Measurements from ENCODE around the gene SKOR1. TPM values are rescaled to one million over a fixed set of nuclear protein-coding genes. Genes with fewer than 3 reads are reported as not detected.
A peak's percentile ranks its signal among the peaks of the same experiment; 100 is the strongest.

SKOR1 gene
- total RNA-seq, 1 donor = 1.1 TPM

GRCh38 chr15:67882487-67883233, 57.4 kb downstream of the SKOR1 start:
- peak in 2 of 3 donors; percentile 68 to 81 for DNase-seq (ENCODE audit: low read depth in 2 of 3, low spot score in 2 of 3)

- DNase-seq (ENCODE audit: low read depth in 2 of 3, low spot score in 2 of 3) = no peak
Measured at GRCh38 chr15:67883234-67883773, 58.0 kb downstream of the SKOR1 start.

- DNase-seq (ENCODE audit: low read depth in 2 of 3, low spot score in 2 of 3) = no peak
Measured at GRCh38 chr15:67884009-67884408, 58.7 kb downstream of the SKOR1 start.

Small RNAs within 50 kb of the gene (small RNA-seq; reads per million reads assigned to genes)
- 3.4 reads per million, percentile 82 among the genes with 10 or more reads in this experiment for gene RNU6-1

Other genes with a start within 250 kb of the SKOR1 start
- gene RNU6-1, start 14.5 kb downstream of the SKOR1 start, total RNA-seq = not detected
- gene PIAS1, start 228.8 kb downstream of the SKOR1 start, total RNA-seq = 37.7 TPM